GM12878 (cell line): ENCODE data around the gene PDPN. TPM values are rescaled to one million over a fixed set of nuclear protein-coding genes. Genes with fewer than 3 reads are reported as not detected.

ENCODE experiments used
- ATAC-seq: fragments of 200-7000 bp; cut with Tn5 transposase; 3 replicates; pipeline ENCODE4 v1.9.1; 2020; ENCODE audit warnings: mild to moderate bottlenecking, moderate library complexity
- BruUV-seq: library from RNA; stranded (reverse); fragments of 400-500 nt; replicated peaks from 2 replicates; lab custom pipeline; 2021; lab: Mats Ljungman, UMichigan
- CTCF ChIA-PET: fragments of 300-600 bp; sonication (Branson Sonifier 250); formaldehyde crosslinking; extraction: SDS; loops from one replicate; lab custom pipeline; 2021; ENCODE audit warnings: inconsistent platforms; lab: Yijun Ruan, JAX
- POLR2A ChIA-PET: fragments of 350-600 bp; formaldehyde crosslinking; extraction: SDS; loops from one replicate; lab custom pipeline; 2021; ENCODE audit warnings: inconsistent platforms; lab: Charles Lee
- RAD21 ChIA-PET: fragments of 300-600 bp; sonication (Branson Sonifier 250); formaldehyde crosslinking; loops from one replicate; lab custom pipeline; 2023; ENCODE audit warnings: antibody characterized with exemption; ENCODE audit not compliant: unreplicated experiment; lab: Charles Lee
- SMC1A ChIA-PET: fragments of 300-600 bp; sonication (Branson Sonifier 250); formaldehyde crosslinking; loops from one replicate; lab custom pipeline; 2023; ENCODE audit not compliant: unreplicated experiment, uncharacterized antibody; lab: Charles Lee
- DNase-seq: peaks from one replicate; pipeline ENCODE4 v3.0.0-alpha.2; 2011; ENCODE audit warnings: low read depth, low spot score
- FAIRE-seq: peaks from 3 replicates; lab custom pipeline; 2011; peaks lifted over from hg19 to GRCh38; lab: Jason Lieb, UNC
- H2AFZ ChIP-seq: 2 replicates; pipeline ENCODE4 v1.6.0; 2011; ENCODE audit warnings: low read depth, low read length, control low read depth; ENCODE audit not compliant: control insufficient read depth
- H3K27ac ChIP-seq: 2 replicates; pipeline ENCODE4 v1.5.1; 2011; ENCODE audit warnings: control low read depth; ENCODE audit not compliant: control insufficient read depth, insufficient read depth
- H3K27me3 ChIP-seq, 2 experiments: replicated peaks in 1 of 2; 2 replicates each; pipeline versions ENCODE4 v1.6.0 to v1.6.1; 2011; ENCODE audit warnings: low read length in 1 of 2; ENCODE audit not compliant: control insufficient read depth in 2 of 2, insufficient read depth in 2 of 2
- H3K36me3 ChIP-seq, 2 experiments: 2 replicates each; pipeline ENCODE4 v1.5.1; 2011; ENCODE audit warnings: low read length in 1 of 2; ENCODE audit not compliant: control insufficient read depth in 2 of 2, insufficient read depth in 2 of 2
- H3K4me1 ChIP-seq: 2 replicates; pipeline ENCODE4 v1.6.1; 2011; ENCODE audit warnings: mild to moderate bottlenecking, low read length, moderate library complexity, mixed read lengths; ENCODE audit not compliant: control insufficient read depth, insufficient read depth
- H3K4me2 ChIP-seq: 2 replicates; pipeline ENCODE4 v1.6.0; 2011; ENCODE audit warnings: control low read depth; ENCODE audit not compliant: control insufficient read depth, insufficient read depth
- H3K4me3 ChIP-seq: fragments of 200-600 bp; sonication (generic); 2 replicates; pipeline ENCODE4 v1.5.1; 2016
- H3K79me2 ChIP-seq: 2 replicates; pipeline ENCODE4 v1.6.0; 2011; ENCODE audit warnings: low read length; ENCODE audit not compliant: control insufficient read depth, insufficient read depth
- H3K9ac ChIP-seq: 2 replicates; pipeline ENCODE4 v1.8.0; 2011; ENCODE audit warnings: low read length, control low read depth, mixed read lengths; ENCODE audit not compliant: control insufficient read depth, insufficient read depth
- H3K9me3 ChIP-seq: replicated peaks from 3 replicates; pipeline ENCODE4 v1.5.1; 2011; ENCODE audit warnings: mild to moderate bottlenecking, low read length; ENCODE audit not compliant: control insufficient read depth, insufficient read depth
- H4K20me1 ChIP-seq: 2 replicates; pipeline ENCODE4 v1.6.0; 2011; ENCODE audit not compliant: control insufficient read depth, insufficient read depth
- BCL11A ChIP-seq: IDR thresholded peaks from 2 replicates; pipeline ENCODE4 v1.6.1; 2011; ENCODE audit warnings: low read depth, low read length
- EED ChIP-seq: sonication (generic); IDR thresholded peaks from 2 replicates; pipeline ENCODE4 v1.6.1; 2016; ENCODE audit warnings: antibody characterized with exemption, low read depth
- IKZF1 ChIP-seq: fragments of 450-650 bp; conservative IDR thresholded peaks from 2 replicates; pipeline ENCODE4 v1.6.1; 2017; ENCODE audit warnings: antibody characterized with exemption, mild to moderate bottlenecking
- IKZF2 ChIP-seq, 2 experiments: fragments of 450-650 bp; IDR thresholded peaks; 2 replicates each; pipeline ENCODE4 v1.6.1; 2017; ENCODE audit warnings: mild to moderate bottlenecking in 2 of 2, moderate library complexity in 2 of 2
- IRF4 ChIP-seq: IDR thresholded peaks from 2 replicates; pipeline ENCODE4 v1.6.1; 2011; ENCODE audit warnings: low read depth, low read length
- JUNB ChIP-seq: IDR thresholded peaks from 2 replicates; pipeline ENCODE4 v1.6.1; 2016; ENCODE audit warnings: antibody characterized with exemption, mild to moderate bottlenecking
- RUNX3 ChIP-seq: IDR thresholded peaks from 2 replicates; pipeline ENCODE4 v1.6.1; 2012; ENCODE audit warnings: low read length, inconsistent platforms
- WGBS: methylation state at CpG from one replicate; pipeline ENCODE4 v1.1.6; 2016; ENCODE audit warnings: low lambda C conversion rate; ENCODE audit not compliant: insufficient replicate concordance, insufficient coverage; ENCODE audit errors: missing lambda C conversion rate; 5-methylcytosine and 5-hydroxymethylcytosine counted together
- in situ Hi-C: fragments of 300-500 bp; cut with MboI; formaldehyde crosslinking; loops from 9 replicates; pipeline ENCODE4 v1.14.3; 2018; ENCODE audit warnings: mixed read lengths
- intact Hi-C: fragments of 100-400 bp; cut with micrococcal nuclease; formaldehyde crosslinking; loops from one replicate; pipeline ENCODE4 v1.14.2; 2022; ENCODE audit not compliant: unreplicated experiment
- polyA plus RNA-seq, 11 experiments: library from polyadenylated mRNA; depleted of rRNA in 4 of 11; unstranded in 6 of 11; stranded (reverse) in 5 of 11; fragments of >200 nt; fragmentation: Nextera tagmentation in 4 of 11; fragmentation: Illumina TruSeq in 1 of 11; extraction: Ambion mirVana in 4 of 11; extraction: Trizol in 1 of 11; gene quantifications; 1 replicate in 1 of 11; 2 replicates in 10 of 11; pipeline versions ENCODE4 v1.2.1 to v1.2.3, GENCODE V29; 2011 to 2016; ENCODE audit warnings: inconsistent platforms in 2 of 11, missing spikeins in 2 of 11, low read depth in 1 of 11
- total RNA-seq, 4 experiments: library from RNA; depleted of rRNA in 3 of 4; stranded (reverse); fragments of >200 nt in 3 of 4; fragmentation: Illumina TruSeq in 1 of 4; extraction: Trizol in 1 of 4; gene quantifications; 2 replicates each; pipeline versions ENCODE4 v1.2.1 to v1.2.3, GENCODE V29; 2013 to 2021
- TF ChIP-seq, protein P1 (sequence below): fragments of 450-650 bp; IDR thresholded peaks from 2 replicates; pipeline ENCODE4 v1.6.1; 2016; ENCODE audit warnings: mild to moderate bottlenecking

PDPN gene
- total and polyA plus RNA-seq, 10 of the 15 experiments (the other 5 are each of a cell fraction or from before 2014, with no cell fraction given): 0.21 TPM; not detected in 9

DNA sequence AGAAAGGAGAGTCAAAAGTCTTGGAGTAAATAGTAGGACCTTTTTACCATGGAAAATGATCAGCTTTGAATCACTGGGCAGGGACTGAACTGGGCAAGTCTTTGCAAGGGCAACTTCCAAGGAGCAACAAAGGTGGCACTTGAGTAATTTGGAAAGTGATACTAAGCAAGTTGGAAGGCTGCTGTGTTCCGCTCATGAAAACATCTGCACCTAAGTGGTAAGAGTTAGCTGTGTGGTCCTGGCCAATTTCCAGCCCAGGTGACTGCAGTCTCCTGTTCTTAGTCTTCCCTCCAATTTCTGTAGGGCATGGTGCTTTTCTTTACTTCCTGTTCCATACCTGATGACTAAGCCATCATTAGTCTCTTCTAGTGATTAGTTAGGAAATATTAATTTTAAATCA is 80.8 kb downstream of the PDPN start:
- Histone ChIP-seq H3K4me3 (no peak overlapping the region), H3K36me3 (no peaks in the 10 kb centered on the region), H3K79me2 (no peaks in the 10 kb centered on the region), H3K4me2 (peak overlapping the region; percentile 32; the same call in 1 of the 2 replicates), H3K27me3 (no peaks in the 10 kb centered on the region), H3K9me3 (no peaks in the 10 kb centered on the region), H3K4me1 (peaks cover 23% of the 10 kb centered on the region), H2AFZ (no peak overlapping the region), H4K20me1 (no peaks in the 10 kb centered on the region), H3K27ac (no peak overlapping the region), H3K9ac (no peak overlapping the region)
- FAIRE-seq: peak; percentile 7
- ChIA-PET POLR2A (no interaction called here), RAD21 (interaction anchor here (0.6 to 5.6 kb wide), 3 partner anchors 62 to 295 kb away, joined by 3 to 50 read pairs (median 3); no protein-coding TSS in a partner anchor), SMC1A (interaction anchor here (0.9 to 9.1 kb wide), 4 partner anchors 9 to 295 kb away, joined by 3 to 121 read pairs (median 6); no protein-coding TSS in a partner anchor), CTCF (interaction anchor here (0.6 to 5.8 kb wide), 12 partner anchors 10 to 295 kb away, joined by 3 to 88 read pairs (median 5); no protein-coding TSS in a partner anchor)
- intact Hi-C loops (no loop called here), in situ Hi-C loops (loop anchor here (5.0 to 10.0 kb wide), 2 partner anchors 140 to 293 kb away; no protein-coding TSS in a partner anchor)
- no TSS peak for BruUV-seq
- peak; percentile 40 for DNase-seq
- peak; percentile 47 for ATAC-seq
- 0 out of 2 replicates have a peak, but pooled peaks have one; percentile 29 for TF ChIP-seq IRF4
- TF ChIP-seq JUNB: peak; percentile 57
- TF ChIP-seq EED: peak; percentile 35; the same call in 1 of the 2 replicates
- peak; percentile 24 to 36; a peak in 1 of 4 replicates for TF ChIP-seq IKZF2 (IDR thresholded peaks at IDR 0.05)
- TF ChIP-seq RUNX3: peak; percentile 10; the same call in 1 of the 2 replicates
- TF ChIP-seq, protein P1, sequence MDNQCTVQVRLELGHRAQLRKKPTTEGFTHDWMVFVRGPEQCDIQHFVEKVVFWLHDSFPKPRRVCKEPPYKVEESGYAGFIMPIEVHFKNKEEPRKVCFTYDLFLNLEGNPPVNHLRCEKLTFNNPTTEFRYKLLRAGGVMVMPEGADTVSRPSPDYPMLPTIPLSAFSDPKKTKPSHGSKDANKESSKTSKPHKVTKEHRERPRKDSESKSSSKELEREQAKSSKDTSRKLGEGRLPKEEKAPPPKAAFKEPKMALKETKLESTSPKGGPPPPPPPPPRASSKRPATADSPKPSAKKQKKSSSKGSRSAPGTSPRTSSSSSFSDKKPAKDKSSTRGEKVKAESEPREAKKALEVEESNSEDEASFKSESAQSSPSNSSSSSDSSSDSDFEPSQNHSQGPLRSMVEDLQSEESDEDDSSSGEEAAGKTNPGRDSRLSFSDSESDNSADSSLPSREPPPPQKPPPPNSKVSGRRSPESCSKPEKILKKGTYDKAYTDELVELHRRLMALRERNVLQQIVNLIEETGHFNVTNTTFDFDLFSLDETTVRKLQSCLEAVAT: no peak
- no peak for TF ChIP-seq BCL11A
- TF ChIP-seq IKZF1: peak; percentile 23; the same call in 1 of the 2 replicates
- WGBS: 0% methylated on average over 1 of the region's 1 CpG
